IMR-90 (cell line): ENCODE measurements around the gene CEP104. TPM values are rescaled to one million over a fixed set of nuclear protein-coding genes. Genes with fewer than 3 reads are reported as not detected.

Source experiments
- ATAC-seq: fragments of 200-7000 bp; cut with Tn5 transposase; 2 replicates; pipeline ENCODE4 v1.9.1; 2020; ENCODE audit warnings: low read depth, mild to moderate bottlenecking, moderate library complexity
- BruUV-seq: library from RNA; stranded (reverse); fragments of 400-500 nt; replicated peaks from 2 replicates; lab custom pipeline; 2021; lab: Mats Ljungman, UMichigan
- CTCF ChIA-PET: fragments of 300-600 bp; formaldehyde crosslinking; extraction: SDS; loops from one replicate; lab custom pipeline; 2021; ENCODE audit warnings: antibody characterized with exemption; lab: Yijun Ruan, JAX
- POLR2A ChIA-PET: fragments of 300-600 bp; sonication (Branson Sonifier 250); formaldehyde crosslinking; loops from one replicate; lab custom pipeline; 2022; ENCODE audit warnings: antibody characterized with exemption; ENCODE audit not compliant: unreplicated experiment; lab: Charles Lee
- DNase-seq: peaks from one replicate; pipeline ENCODE4 v3.0.0; 2013
- H2AFZ ChIP-seq: replicated peaks from 2 replicates; pipeline ENCODE3; 2013; ENCODE audit warnings: low read length, mild to moderate bottlenecking; ENCODE audit not compliant: poor library complexity
- H2AK5ac ChIP-seq: 2 replicates; pipeline ENCODE4 v1.6.1; 2013; ENCODE audit warnings: low read depth, low read length, inconsistent platforms
- H2AK9ac ChIP-seq: replicated peaks from 2 replicates; pipeline ENCODE3; 2013; ENCODE audit warnings: mild to moderate bottlenecking, low read depth, low read length, moderate library complexity; ENCODE audit not compliant: poor library complexity
- H2BK120ac ChIP-seq: 2 replicates; pipeline ENCODE4 v1.6.1; 2013; ENCODE audit warnings: low read depth, low read length, inconsistent platforms
- H2BK15ac ChIP-seq: 3 replicates; pipeline ENCODE4 v1.6.1; 2013; ENCODE audit warnings: low read depth, low read length, inconsistent platforms
- H2BK20ac ChIP-seq: 2 replicates; pipeline ENCODE4 v1.6.1; 2013; ENCODE audit warnings: low read depth, mild to moderate bottlenecking, inconsistent platforms, low read length, moderate library complexity
- H2BK5ac ChIP-seq: 2 replicates; pipeline ENCODE4 v1.6.1; 2013; ENCODE audit warnings: mild to moderate bottlenecking, low read depth, low read length, inconsistent platforms; ENCODE audit not compliant: poor library complexity, severe bottlenecking
- H3K14ac ChIP-seq: replicated peaks from 2 replicates; pipeline ENCODE4 v1.6.1; 2013; ENCODE audit warnings: low read depth, low read length, inconsistent platforms
- H3K18ac ChIP-seq: 2 replicates; pipeline ENCODE4 v1.6.1; 2013; ENCODE audit warnings: low read depth, low read length, control low read depth
- H3K23ac ChIP-seq: 2 replicates; pipeline ENCODE4 v1.6.1; 2013; ENCODE audit warnings: low read depth, low read length, inconsistent platforms
- H3K27ac ChIP-seq: 2 replicates; pipeline ENCODE4 v1.5.1; 2013; ENCODE audit warnings: mild to moderate bottlenecking, control low read depth, low read length; ENCODE audit not compliant: insufficient read depth
- H3K27me3 ChIP-seq: 2 replicates; pipeline ENCODE4 v1.6.1; 2013; ENCODE audit warnings: low read length; ENCODE audit not compliant: control insufficient read depth, insufficient read depth
- H3K36me3 ChIP-seq: 2 replicates; pipeline ENCODE4 v1.6.1; 2013; ENCODE audit warnings: low read length, mixed read lengths; ENCODE audit not compliant: control insufficient read depth, insufficient read depth
- H3K4ac ChIP-seq: 2 replicates; pipeline ENCODE4 v1.6.1; 2013; ENCODE audit warnings: low read depth, low read length, inconsistent platforms
- H3K4me1 ChIP-seq: 2 replicates; pipeline ENCODE4 v1.6.1; 2013; ENCODE audit warnings: low read length, mixed read lengths; ENCODE audit not compliant: control insufficient read depth, insufficient read depth
- H3K4me2 ChIP-seq: 2 replicates; pipeline ENCODE4 v1.6.1; 2013; ENCODE audit warnings: low read depth, mild to moderate bottlenecking, control low read depth, low read length, moderate library complexity
- H3K4me3 ChIP-seq: 2 replicates; pipeline ENCODE4 v1.5.1; 2013; ENCODE audit warnings: low read depth, mild to moderate bottlenecking, control low read depth, low read length, moderate library complexity; ENCODE audit not compliant: insufficient read depth
- H3K56ac ChIP-seq: 2 replicates; pipeline ENCODE4 v1.6.1; 2013; ENCODE audit warnings: low read length, inconsistent platforms; ENCODE audit not compliant: insufficient read depth; ENCODE audit errors: extremely low read depth
- H3K79me1 ChIP-seq, 2 experiments: 2 replicates each; pipeline ENCODE4 v1.6.1; 2013; ENCODE audit warnings: low read length in 2 of 2, inconsistent platforms in 1 of 2, low read depth in 1 of 2
- H3K9ac ChIP-seq: 2 replicates; pipeline ENCODE4 v1.6.1; 2013; ENCODE audit warnings: low read depth, low read length, control low read depth
- H3K9me1 ChIP-seq: 2 replicates; pipeline ENCODE4 v1.6.1; 2013; ENCODE audit warnings: low read length, inconsistent platforms; ENCODE audit not compliant: insufficient read depth
- H3K9me3 ChIP-seq: 2 replicates; pipeline ENCODE4 v1.6.1; 2013; ENCODE audit warnings: low read length; ENCODE audit not compliant: control insufficient read depth, insufficient read depth
- H4K20me1 ChIP-seq: 2 replicates; pipeline ENCODE4 v1.6.1; 2013; ENCODE audit warnings: low read length, inconsistent platforms; ENCODE audit not compliant: insufficient read depth
- H4K5ac ChIP-seq: 2 replicates; pipeline ENCODE4 v1.6.1; 2013; ENCODE audit warnings: mild to moderate bottlenecking, low read depth, low read length, control low read depth
- H4K8ac ChIP-seq, 2 experiments: 2 replicates each; pipeline ENCODE4 v1.6.1; 2013; ENCODE audit warnings: low read depth in 2 of 2, low read length in 2 of 2, control low read depth in 1 of 2, inconsistent platforms in 1 of 2
- H4K91ac ChIP-seq: 2 replicates; pipeline ENCODE4 v1.6.1; 2013; ENCODE audit warnings: low read depth, low read length, inconsistent platforms; ENCODE audit not compliant: insufficient read depth
- BHLHE40 ChIP-seq: fragments of 150-350 bp; IDR thresholded peaks from 2 replicates; pipeline ENCODE4 v1.6.1; 2016; ENCODE audit warnings: mild to moderate bottlenecking, low read depth, low read length
- CEBPB ChIP-seq: IDR thresholded peaks from 2 replicates; pipeline ENCODE4 v1.6.1; 2012; ENCODE audit warnings: low read depth, low read length, improper control_type of control experiment
- CHD1 ChIP-seq: IDR thresholded peaks from 2 replicates; pipeline ENCODE4 v1.6.1; 2012; ENCODE audit warnings: low read depth, low read length, improper control_type of control experiment
- CTCF ChIP-seq: conservative IDR thresholded peaks from 2 replicates; pipeline ENCODE4 v1.5.1; 2012; ENCODE audit warnings: mild to moderate bottlenecking, low read depth, low read length, improper control_type of control experiment
- ELK1 ChIP-seq: fragments of 150-350 bp; IDR thresholded peaks from 2 replicates; pipeline ENCODE4 v1.6.1; 2016; ENCODE audit warnings: low read depth, mild to moderate bottlenecking, low read length, moderate library complexity, borderline replicate concordance
- FOS ChIP-seq: fragments of 150-350 bp; IDR thresholded peaks from 2 replicates; pipeline ENCODE4 v1.6.1; 2016; ENCODE audit warnings: low read depth, low read length
- MAFK ChIP-seq: IDR thresholded peaks from 2 replicates; pipeline ENCODE4 v1.6.1; 2012; ENCODE audit warnings: low read depth, low read length, improper control_type of control experiment
- MAZ ChIP-seq: IDR thresholded peaks from 2 replicates; pipeline ENCODE4 v1.6.1; 2012; ENCODE audit warnings: low read depth, mild to moderate bottlenecking, low read length, improper control_type of control experiment, moderate library complexity, borderline replicate concordance
- MXI1 ChIP-seq: IDR thresholded peaks from 2 replicates; pipeline ENCODE4 v1.6.1; 2012; ENCODE audit warnings: low read depth, mild to moderate bottlenecking, low read length, moderate library complexity, borderline replicate concordance
- NFE2L2 ChIP-seq: fragments of 150-350 bp; IDR thresholded peaks from 2 replicates; pipeline ENCODE4 v1.6.1; 2016; ENCODE audit warnings: low read depth, mild to moderate bottlenecking, low read length
- POLR2A ChIP-seq: IDR thresholded peaks from 2 replicates; pipeline ENCODE4 v1.6.1; 2012; ENCODE audit warnings: mild to moderate bottlenecking, low read depth, low read length
- RAD21 ChIP-seq: IDR thresholded peaks from 2 replicates; pipeline ENCODE4 v1.6.1; 2012; ENCODE audit warnings: low read length, improper control_type of control experiment
- RCOR1 ChIP-seq: IDR thresholded peaks from 2 replicates; pipeline ENCODE4 v1.6.1; 2012; ENCODE audit warnings: mild to moderate bottlenecking, low read length, improper control_type of control experiment; ENCODE audit not compliant: insufficient replicate concordance
- RFX5 ChIP-seq: IDR thresholded peaks from 2 replicates; pipeline ENCODE4 v1.8.0; 2012; ENCODE audit warnings: low read depth, mild to moderate bottlenecking, low read length, moderate library complexity
- SMC3 ChIP-seq: fragments of 150-350 bp; IDR thresholded peaks from 2 replicates; pipeline ENCODE4 v1.6.1; 2016; ENCODE audit warnings: low read depth, mild to moderate bottlenecking, antibody characterized with exemption, low read length, moderate library complexity
- USF2 ChIP-seq: fragments of 150-350 bp; IDR thresholded peaks from 2 replicates; pipeline ENCODE4 v1.6.1; 2017; ENCODE audit warnings: mild to moderate bottlenecking, antibody characterized with exemption, low read length, low read depth
- WGBS, 2 experiments: methylation state at CpG; one replicate each; pipeline versions ENCODE4 v1.1.5 to v1.1.7; 2013; ENCODE audit warnings: missing lambda C conversion rate in 2 of 2; ENCODE audit not compliant: insufficient read length in 1 of 2; ENCODE audit errors: extremely low coverage in 2 of 2; 5-methylcytosine and 5-hydroxymethylcytosine counted together
- dilution Hi-C: fragments of 300-500 bp; cut with HindIII; formaldehyde crosslinking; loops from one replicate; pipeline ENCODE4 v1.14.3; 2018; ENCODE audit warnings: low sequenced_read_pairs; ENCODE audit not compliant: unreplicated experiment
- in situ Hi-C: fragments of 300-500 bp; cut with MboI; formaldehyde crosslinking; loops from 3 replicates; pipeline ENCODE4 v1.14.3; 2019; ENCODE audit warnings: low sequenced_read_pairs, inconsistent platforms, mixed read lengths
- intact Hi-C: fragments of 100-400 bp; cut with micrococcal nuclease; formaldehyde crosslinking; loops from 2 replicates; pipeline ENCODE4 v1.10.0; 2022
- polyA plus RNA-seq, 3 experiments: library from polyadenylated mRNA; depleted of rRNA; stranded (reverse); fragments of >200 nt; gene quantifications; 2 replicates each; pipeline ENCODE4 v1.2.3, GENCODE V29; 2012; ENCODE audit warnings: low replicate concordance in 1 of 3
- total RNA-seq: library from RNA; depleted of rRNA; stranded (reverse); fragments of >200 nt; gene quantifications from 2 replicates; pipeline ENCODE4 v1.2.3, GENCODE V29; 2012

Gene CEP104
- total and polyA plus RNA-seq, 2 of the 4 experiments (the other 2 are of a cell fraction), result 14.3 to 17.5 TPM

- no TSS peak for BruUV-seq
Observed at GRCh38 chr1:3869751-3870301, 12.8 kb upstream of the CEP104 start.

More at GRCh38 chr1:3869751-3870301, 12.8 kb upstream of the CEP104 start:
- in situ Hi-C loops (no loop called here), dilution Hi-C loops (no loop called here), intact Hi-C loops (no loop called here)
- Histone ChIP-seq H2BK20ac (no peak overlapping the region), H3K9ac (no peak overlapping the region), H3K18ac (no peak overlapping the region), H2BK5ac (no peak overlapping the region), H3K4me3 (no peak overlapping the region), H3K36me3 (peaks cover 42% of the 10 kb centered on the region), H2AFZ (peak overlapping the region; percentile 21), H3K9me1 (peaks cover 5% of the 10 kb centered on the region), H3K4me2 (no peak overlapping the region), H3K79me1 (no peaks in the 10 kb centered on the region; a peak in 1 of 4 replicates), H3K14ac (no peak overlapping the region), H2AK5ac (no peak overlapping the region), H2BK15ac (no peak overlapping the region), H3K9me3 (no peaks in the 10 kb centered on the region), H2BK120ac (no peak overlapping the region), H4K20me1 (no peaks in the 10 kb centered on the region; the same call in 1 of the 2 replicates), H3K23ac (no peak overlapping the region), H3K4me1 (no peaks in the 10 kb centered on the region), H3K56ac (no peak overlapping the region), H4K5ac (no peak overlapping the region), H4K91ac (no peak overlapping the region), H4K8ac (no peak overlapping the region), H2AK9ac (no peak overlapping the region), H3K27ac (no peak overlapping the region), H3K27me3 (no peaks in the 10 kb centered on the region), H3K4ac (no peak overlapping the region)
- TF ChIP-seq CTCF (no peak), MAFK (no peak), USF2 (no peak), SMC3 (no peak), CEBPB (no peak), NFE2L2 (no peak), RCOR1 (no peak), MXI1 (no peak), RAD21 (no peak), ELK1 (no peak), BHLHE40 (no peak), CHD1 (no peak), POLR2A (no peak), FOS (no peak), MAZ (no peak), RFX5 (no peak)
- WGBS, 2 experiments, result 75% methylated on average over 5 of the region's 18 CpGs; no CpG with 5 or more reads in 1 of the 2 experiments
- ChIA-PET POLR2A (no interaction called here), CTCF (no interaction called here)
- no peak for DNase-seq
- peak; percentile 62 for ATAC-seq
